Mesendoderm (in vitro differentiated cells): ENCODE data around the gene CYP4A22.

Experiments used
- DNase-seq: peaks from one replicate; pipeline ENCODE4 v3.0.0; 2013
- H2AK5ac ChIP-seq: 2 replicates; pipeline ENCODE4 v1.6.1; 2013; ENCODE audit warnings: low read length, inconsistent platforms
- H2BK120ac ChIP-seq: 2 replicates; pipeline ENCODE4 v1.6.1; 2013; ENCODE audit warnings: low read depth, mild to moderate bottlenecking, low read length, moderate library complexity, mixed read lengths
- H2BK15ac ChIP-seq: replicated peaks from 2 replicates; pipeline ENCODE4 v1.6.1; 2013; ENCODE audit warnings: low read depth, mild to moderate bottlenecking, moderate library complexity
- H2BK5ac ChIP-seq: 2 replicates; pipeline ENCODE4 v1.6.1; 2013; ENCODE audit warnings: low read length, inconsistent platforms
- H3K18ac ChIP-seq: 2 replicates; pipeline ENCODE4 v1.6.1; 2013; ENCODE audit warnings: mild to moderate bottlenecking, low read length, mixed read lengths
- H3K23ac ChIP-seq: one replicate; pipeline ENCODE4 v1.6.1; 2013; ENCODE audit warnings: low read length
- H3K27ac ChIP-seq: 2 replicates; pipeline ENCODE4 v1.5.1; 2013; ENCODE audit warnings: low read depth, mild to moderate bottlenecking, inconsistent platforms, low read length, moderate library complexity
- H3K27me3 ChIP-seq: 2 replicates; pipeline ENCODE4 v1.6.1; 2013; ENCODE audit warnings: low read length, control low read depth, mild to moderate bottlenecking, inconsistent platforms; ENCODE audit not compliant: insufficient read depth, poor library complexity
- H3K36me3 ChIP-seq: 2 replicates; pipeline ENCODE4 v1.6.1; 2013; ENCODE audit warnings: low read length, inconsistent platforms; ENCODE audit not compliant: control insufficient read depth, insufficient read depth
- H3K4ac ChIP-seq: one replicate; pipeline ENCODE4 v1.6.1; 2013; ENCODE audit warnings: low read depth, mild to moderate bottlenecking, low read length, moderate library complexity
- H3K4me1 ChIP-seq: 2 replicates; pipeline ENCODE4 v1.6.1; 2013; ENCODE audit warnings: low read depth, low read length, inconsistent platforms; ENCODE audit not compliant: control insufficient read depth
- H3K4me2 ChIP-seq: 2 replicates; pipeline ENCODE4 v1.6.1; 2013; ENCODE audit warnings: low read length
- H3K4me3 ChIP-seq: 2 replicates; pipeline ENCODE4 v1.5.1; 2013; ENCODE audit warnings: mild to moderate bottlenecking, low read length
- H3K56ac ChIP-seq: one replicate; pipeline ENCODE4 v1.6.1; 2013; ENCODE audit warnings: low read length
- H3K79me1 ChIP-seq: 2 replicates; pipeline ENCODE4 v1.6.1; 2013; ENCODE audit warnings: low read length, inconsistent platforms
- H3K79me2 ChIP-seq: 2 replicates; pipeline ENCODE4 v1.6.1; 2013; ENCODE audit warnings: mild to moderate bottlenecking, low read length; ENCODE audit not compliant: control insufficient read depth, insufficient read depth
- H3K9ac ChIP-seq: 2 replicates; pipeline ENCODE4 v1.6.1; 2013; ENCODE audit warnings: low read length, inconsistent platforms
- H4K5ac ChIP-seq: one replicate; pipeline ENCODE4 v1.6.1; 2013; ENCODE audit warnings: low read length
- H4K8ac ChIP-seq: one replicate; pipeline ENCODE4 v1.6.1; 2013; ENCODE audit warnings: low read depth, mild to moderate bottlenecking, control low read depth, low read length, moderate library complexity
- WGBS: extraction: QIAGEN DNeasy Blood & Tissue Kit; methylation state at CpG from one replicate; pipeline ENCODE4 v1.1.7; 2013; ENCODE audit warnings: low lambda C conversion rate, missing lambda C conversion rate; ENCODE audit not compliant: insufficient coverage; ENCODE audit errors: extremely low coverage; 5-methylcytosine and 5-hydroxymethylcytosine counted together

The CYP4A22 gene

GRCh38 chr1:47178020-47178419 is 40.8 kb downstream of the CYP4A22 start:
- no peak for DNase-seq
- no CpG with 5 or more reads among the region's 6 CpGs for WGBS
- Histone ChIP-seq H3K36me3 (no peaks in the 10 kb centered on the region), H3K27ac (no peak overlapping the region), H3K4me3 (no peak overlapping the region), H2AK5ac (no peak overlapping the region), H2BK5ac (no peak overlapping the region), H3K23ac (no peak overlapping the region), H4K8ac (no peak overlapping the region), H3K79me1 (no peaks in the 10 kb centered on the region), H3K18ac (no peak overlapping the region), H4K5ac (no peak overlapping the region), H3K4me1 (peaks cover 3% of the 10 kb centered on the region), H3K79me2 (no peaks in the 10 kb centered on the region), H3K27me3 (no peaks in the 10 kb centered on the region), H3K4me2 (no peak overlapping the region), H2BK15ac (no peak overlapping the region), H3K9ac (no peak overlapping the region), H3K4ac (no peak overlapping the region), H2BK120ac (no peak overlapping the region), H3K56ac (no peak overlapping the region)

- Histone ChIP-seq H3K27ac (no peak overlapping the region), H3K4me2 (peak overlapping the region; percentile 48), H2AK5ac (peak overlapping the region; percentile 92), H3K79me2 (no peaks in the 10 kb centered on the region), H2BK15ac (no peak overlapping the region), H3K23ac (no peak overlapping the region), H3K36me3 (no peaks in the 10 kb centered on the region), H3K79me1 (no peaks in the 10 kb centered on the region), H3K4me1 (peaks cover 3% of the 10 kb centered on the region), H2BK120ac (no peak overlapping the region), H3K9ac (peak overlapping the region; percentile 34), H4K8ac (no peak overlapping the region), H3K56ac (peak overlapping the region; percentile 88), H3K18ac (no peak overlapping the region), H3K27me3 (no peaks in the 10 kb centered on the region), H3K4me3 (no peak overlapping the region), H3K4ac (peak overlapping the region; percentile 10), H4K5ac (peak overlapping the region; percentile 98), H2BK5ac (no peak overlapping the region)
- no peak for DNase-seq
- no CpG with 5 or more reads among the region's 8 CpGs for WGBS
Measured at GRCh38 chr1:47178654-47179016, 41.4 kb downstream of the CYP4A22 start.

- Histone ChIP-seq H3K4ac (peak overlapping the region; percentile 10), H3K9ac (peak overlapping the region; percentile 34)
Measured at GRCh38 chr1:47179017-47179987, 42.1 kb downstream of the CYP4A22 start.

GRCh38 chr1:47179988-47180563 is 42.8 kb downstream of the CYP4A22 start:
- Histone ChIP-seq H3K4me1 (peaks cover 3% of the 10 kb centered on the region), H2BK5ac (no peak overlapping the region), H3K4me3 (no peak overlapping the region), H3K56ac (no peak overlapping the region), H2BK120ac (no peak overlapping the region), H3K4me2 (no peak overlapping the region), H4K5ac (no peak overlapping the region), H4K8ac (no peak overlapping the region), H3K36me3 (no peaks in the 10 kb centered on the region), H3K27ac (no peak overlapping the region), H3K4ac (no peak overlapping the region), H3K27me3 (no peaks in the 10 kb centered on the region), H3K18ac (no peak overlapping the region), H3K79me2 (no peaks in the 10 kb centered on the region), H3K9ac (no peak overlapping the region), H3K23ac (no peak overlapping the region), H3K79me1 (no peaks in the 10 kb centered on the region), H2AK5ac (no peak overlapping the region), H2BK15ac (no peak overlapping the region)
- DNase-seq, result no peak
- no CpG with 5 or more reads among the region's 3 CpGs for WGBS

More at GRCh38 chr1:47179017-47179987, 42.1 kb downstream of the CYP4A22 start:
- H3K56ac ChIP-seq, result peak overlapping the region; percentile 88
- H3K27ac ChIP-seq, result no peak overlapping the region
- no peak overlapping the region for H4K8ac ChIP-seq
- no peak overlapping the region for H3K18ac ChIP-seq
- H3K79me2 ChIP-seq, result no peaks in the 10 kb centered on the region
- no peak overlapping the region for H3K4me3 ChIP-seq
- H3K4me1 ChIP-seq, result peaks cover 3% of the 10 kb centered on the region
- peak overlapping the region; percentile 48 for H3K4me2 ChIP-seq
- H3K23ac ChIP-seq, result no peak overlapping the region
- no peaks in the 10 kb centered on the region for H3K79me1 ChIP-seq
- H4K5ac ChIP-seq, result peak overlapping the region; percentile 98
- H2AK5ac ChIP-seq, result no peak overlapping the region
- no peaks in the 10 kb centered on the region for H3K36me3 ChIP-seq
- H2BK15ac ChIP-seq, result no peak overlapping the region
- no peaks in the 10 kb centered on the region for H3K27me3 ChIP-seq
- DNase-seq, result peak; percentile 99
- no peak overlapping the region for H2BK5ac ChIP-seq
- WGBS, result no CpG with 5 or more reads among the region's 30 CpGs
- H2BK120ac ChIP-seq, result no peak overlapping the region

- Histone ChIP-seq H3K23ac (no peak overlapping the region), H2BK120ac (no peak overlapping the region), H4K5ac (no peak overlapping the region), H3K4ac (no peak overlapping the region), H3K27me3 (no peaks in the 10 kb centered on the region), H3K36me3 (no peaks in the 10 kb centered on the region), H3K56ac (no peak overlapping the region), H2AK5ac (no peak overlapping the region), H3K4me2 (no peak overlapping the region), H2BK5ac (no peak overlapping the region), H3K4me1 (peaks cover 3% of the 10 kb centered on the region), H2BK15ac (no peak overlapping the region), H3K18ac (no peak overlapping the region), H3K79me1 (no peaks in the 10 kb centered on the region), H4K8ac (no peak overlapping the region), H3K4me3 (no peak overlapping the region), H3K27ac (no peak overlapping the region), H3K79me2 (no peaks in the 10 kb centered on the region), H3K9ac (no peak overlapping the region)
- no CpG with 5 or more reads among the region's 3 CpGs for WGBS
- DNase-seq, result no peak
Measured at GRCh38 chr1:47180603-47181094, 43.4 kb downstream of the CYP4A22 start.
